ENCODE data around the gene LARP6. TPM values are rescaled to one million over a fixed set of nuclear protein-coding genes. Genes with fewer than 3 reads are reported as not detected.

Gene LARP6
- total and polyA plus RNA-seq, 8 donors: 7.7 to 17.8 (median 13.8) TPM

GRCh38 chr15:70845602-70846360, 8.2 kb downstream of the LARP6 start:
- no peaks in the 10 kb centered on the region for H3K4me1 ChIP-seq
- no peaks in the 10 kb centered on the region for H3K9me3 ChIP-seq
- no peak overlapping the region for H3K4me3 ChIP-seq
- H3K36me3 ChIP-seq: no peaks in the 10 kb centered on the region
- no peak overlapping the region for H3K27ac ChIP-seq
- no peak for ATAC-seq
- no peak for DNase-seq
- intact Hi-C loops (cut with DNase I): no loop called here
- H3K27me3 ChIP-seq: peaks cover 6 to 19% of the 10 kb centered on the region in 2 donors
- TF ChIP-seq CTCF (IDR thresholded peaks at IDR 0.05): no peak

- no peak for ATAC-seq
- no peak for DNase-seq
- Histone ChIP-seq H3K27ac (no peak overlapping the region), H3K36me3 (peaks cover 0 to 3% of the 10 kb centered on the region in 2 donors), H3K4me3 (no peak overlapping the region), H3K4me1 (peaks cover 0 to 5% of the 10 kb centered on the region in 2 donors), H3K9me3 (no peaks in the 10 kb centered on the region), H3K27me3 (no peaks in the 10 kb centered on the region)
- TF ChIP-seq CTCF (IDR thresholded peaks at IDR 0.05): no peak
- intact Hi-C loops (cut with DNase I): no loop called here
Observed at GRCh38 chr15:70837476-70837875, 16.5 kb downstream of the LARP6 start.

GRCh38 chr15:70835841-70836240, 18.1 kb downstream of the LARP6 start:
- intact Hi-C loops (cut with DNase I): no loop called here
- TF ChIP-seq CTCF (IDR thresholded peaks at IDR 0.05): no peak
- no peak overlapping the region for H3K27ac ChIP-seq
- H3K4me3 ChIP-seq: no peak overlapping the region
- H3K27me3 ChIP-seq: no peaks in the 10 kb centered on the region
- no peaks in the 10 kb centered on the region for H3K9me3 ChIP-seq
- DNase-seq (no peak), ATAC-seq (no peak)
- H3K36me3 ChIP-seq: peaks cover 0 to 8% of the 10 kb centered on the region in 2 donors
- H3K4me1 ChIP-seq: peaks cover 0 to 5% of the 10 kb centered on the region in 2 donors

GRCh38 chr15:70835415-70835814, 18.5 kb downstream of the LARP6 start:
- no peak overlapping the region for H3K4me3 ChIP-seq
- peaks cover 0 to 8% of the 10 kb centered on the region in 2 donors for H3K36me3 ChIP-seq
- no peak overlapping the region for H3K27ac ChIP-seq
- intact Hi-C loops (cut with DNase I): no loop called here
- ATAC-seq (no peak), DNase-seq (no peak)
- peaks cover 0 to 5% of the 10 kb centered on the region in 2 donors for H3K4me1 ChIP-seq
- H3K27me3 ChIP-seq: no peaks in the 10 kb centered on the region
- no peak for TF ChIP-seq CTCF (IDR thresholded peaks at IDR 0.05)
- no peaks in the 10 kb centered on the region for H3K9me3 ChIP-seq

- H3K4me1 ChIP-seq: peaks cover 0 to 5% of the 10 kb centered on the region in 2 donors
- no peak for DNase-seq
- H3K36me3 ChIP-seq: peaks cover 0 to 8% of the 10 kb centered on the region in 2 donors
- H3K9me3 ChIP-seq: no peaks in the 10 kb centered on the region
- H3K4me3 ChIP-seq: no peak overlapping the region
- TF ChIP-seq CTCF (IDR thresholded peaks at IDR 0.05): no peak
- intact Hi-C loops (cut with DNase I): no loop called here
- no peak for ATAC-seq
- no peak overlapping the region for H3K27ac ChIP-seq
- H3K27me3 ChIP-seq: no peaks in the 10 kb centered on the region
Observed at GRCh38 chr15:70834999-70835398, 19.0 kb downstream of the LARP6 start.
